Measurements from ENCODE around the gene THTPA.

The THTPA gene

DNA sequence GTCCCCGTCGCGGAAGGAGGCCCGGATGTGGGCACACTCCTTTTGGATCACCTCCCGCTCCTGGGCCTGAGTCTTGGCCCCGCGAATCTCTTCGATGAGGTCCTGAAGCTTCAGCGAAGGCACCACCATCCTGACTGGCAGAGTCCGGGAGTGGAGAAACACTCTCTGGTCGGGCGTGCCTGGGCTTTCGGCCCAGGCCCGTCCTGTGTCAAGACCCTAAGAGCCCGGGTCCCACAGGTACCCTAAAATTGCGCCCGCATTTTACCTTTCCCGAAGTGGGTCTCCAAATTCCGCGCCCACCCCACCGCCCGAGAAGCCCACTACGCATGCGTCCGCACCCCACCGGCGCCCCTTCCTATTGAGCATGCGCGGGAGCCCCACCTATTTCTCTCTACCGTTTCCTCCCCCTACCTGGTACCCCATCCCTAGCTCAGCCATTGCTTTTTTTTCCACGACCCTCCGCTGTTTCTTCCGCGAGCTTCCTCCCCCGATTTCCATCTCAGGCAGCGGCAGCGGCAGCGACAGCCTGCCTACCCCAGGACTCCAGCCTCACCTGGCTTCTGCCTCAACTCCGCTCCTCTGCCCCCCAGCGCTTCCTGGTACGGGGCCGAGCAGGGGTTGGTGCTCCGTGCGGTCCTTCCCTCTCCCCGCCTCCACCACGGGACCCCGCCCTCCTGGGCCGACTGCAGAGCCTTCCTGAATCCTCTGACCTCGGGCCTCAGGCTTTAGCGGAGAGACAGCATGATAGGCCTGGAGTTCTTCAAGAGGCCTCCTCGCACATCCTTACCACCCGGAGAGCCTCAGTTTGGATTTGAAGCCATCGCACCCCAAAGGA is 11.3 kb downstream of the THTPA start, which contains the start of gene AP1G2:
TSS of gene AP1G2 (minus strand) at position 606 of the 835 bp plus-strand sequence. CDS start at position 129, 477 bp downstream.
- DNase-seq (ENCODE audit: low read depth), result no peak

DNA sequence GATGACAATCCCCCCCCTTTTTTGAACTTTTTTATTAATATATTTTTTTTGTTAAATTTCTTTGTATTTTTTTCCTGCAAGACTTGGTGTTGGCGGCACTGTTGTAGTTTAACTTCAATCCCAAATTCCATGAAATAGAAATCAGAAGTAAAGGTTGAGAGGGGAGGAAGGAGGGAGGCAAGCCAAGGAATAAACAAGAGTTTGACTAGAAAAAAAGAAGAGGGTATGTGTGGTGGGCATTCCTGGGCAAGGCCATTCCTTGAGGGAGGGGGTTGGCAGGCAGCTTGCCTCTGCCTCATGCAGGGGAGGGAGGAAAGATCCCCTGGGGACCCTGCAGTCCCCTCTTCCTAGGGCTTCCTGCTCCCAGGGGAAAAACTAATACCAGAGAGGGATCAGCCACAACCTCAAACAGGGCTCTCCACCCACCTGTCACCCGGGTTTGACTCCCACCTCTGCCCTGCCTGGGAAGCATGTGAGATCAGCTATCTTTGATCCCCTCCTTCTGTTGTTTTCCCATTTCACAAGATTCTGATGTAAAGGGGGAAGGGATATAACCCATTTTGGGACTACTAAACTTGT is 12.0 kb downstream of the THTPA start:
- DNase-seq (ENCODE audit: low read depth), result no peak

DNA sequence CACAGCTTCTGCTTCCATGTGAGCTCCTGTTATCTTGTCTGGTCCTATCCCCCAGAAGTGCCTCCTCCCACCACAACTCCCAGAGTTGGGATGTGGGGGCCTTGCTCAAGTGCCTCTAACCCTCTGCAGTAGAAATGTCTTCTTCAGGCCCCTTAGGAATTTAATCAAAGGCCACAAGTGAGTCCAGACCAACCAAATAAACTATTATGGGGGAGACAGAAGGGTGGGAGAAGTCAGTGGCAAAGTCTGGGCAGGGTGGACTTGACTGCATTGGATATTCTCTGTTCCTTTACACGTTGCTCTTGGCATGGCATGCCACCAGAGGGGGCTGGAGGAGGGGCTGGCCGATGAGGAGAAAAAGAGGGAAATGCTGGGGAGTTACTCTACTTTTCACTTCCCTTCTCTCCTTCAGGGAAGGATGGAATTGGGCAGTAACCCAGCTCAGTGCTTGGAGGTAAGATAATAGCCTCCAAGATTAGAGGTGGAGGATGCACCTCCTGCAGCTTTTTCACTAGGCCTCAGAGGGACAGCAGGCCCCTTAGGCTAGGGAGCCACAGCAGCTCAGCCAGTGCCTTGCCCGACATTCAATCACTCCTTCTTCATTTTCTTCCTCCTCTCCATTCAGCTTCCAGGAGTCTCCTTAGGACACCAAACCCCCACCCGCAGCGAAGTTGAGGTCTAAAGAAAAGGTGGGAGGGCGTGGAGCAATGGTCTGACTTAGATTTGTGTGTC is 12.7 kb downstream of the THTPA start:
- DNase-seq (ENCODE audit: low read depth), result no peak

DNA sequence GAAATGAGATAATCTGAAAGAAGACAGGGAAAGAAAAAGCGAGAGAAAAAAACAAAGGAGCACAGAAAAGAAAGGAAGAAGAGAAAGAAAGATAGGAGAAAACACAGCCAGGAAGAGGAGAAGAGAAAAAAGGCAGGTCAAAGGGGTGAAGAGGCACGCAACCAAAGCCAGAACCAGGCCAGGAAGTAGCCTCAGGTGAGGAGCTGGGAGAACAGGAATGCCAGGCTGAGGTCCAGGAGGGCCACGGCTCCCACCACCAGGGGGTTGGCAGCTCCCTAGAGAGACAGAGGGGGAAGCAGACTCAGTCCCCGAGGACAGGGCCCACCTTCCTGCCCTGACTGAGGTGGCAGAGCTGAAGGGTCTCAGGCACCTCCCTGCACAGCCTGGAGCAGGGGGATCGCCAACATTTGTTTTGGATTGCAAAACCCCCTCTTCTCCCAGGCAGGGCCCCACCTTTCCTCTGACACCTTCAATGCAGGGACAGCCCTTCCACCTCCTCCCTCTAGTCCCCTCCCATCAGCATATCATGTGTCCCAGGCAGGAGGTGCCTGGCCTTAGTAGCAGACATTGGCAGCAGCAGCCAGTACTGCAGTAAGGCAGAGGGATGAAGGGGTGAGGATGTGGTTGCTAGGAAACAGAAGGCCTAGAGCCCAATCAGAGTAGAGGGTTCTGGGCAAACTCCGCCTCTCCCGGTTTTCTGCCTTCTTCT is 13.5 kb downstream of the THTPA start:
- no peak for DNase-seq (ENCODE audit: low read depth)

DNA sequence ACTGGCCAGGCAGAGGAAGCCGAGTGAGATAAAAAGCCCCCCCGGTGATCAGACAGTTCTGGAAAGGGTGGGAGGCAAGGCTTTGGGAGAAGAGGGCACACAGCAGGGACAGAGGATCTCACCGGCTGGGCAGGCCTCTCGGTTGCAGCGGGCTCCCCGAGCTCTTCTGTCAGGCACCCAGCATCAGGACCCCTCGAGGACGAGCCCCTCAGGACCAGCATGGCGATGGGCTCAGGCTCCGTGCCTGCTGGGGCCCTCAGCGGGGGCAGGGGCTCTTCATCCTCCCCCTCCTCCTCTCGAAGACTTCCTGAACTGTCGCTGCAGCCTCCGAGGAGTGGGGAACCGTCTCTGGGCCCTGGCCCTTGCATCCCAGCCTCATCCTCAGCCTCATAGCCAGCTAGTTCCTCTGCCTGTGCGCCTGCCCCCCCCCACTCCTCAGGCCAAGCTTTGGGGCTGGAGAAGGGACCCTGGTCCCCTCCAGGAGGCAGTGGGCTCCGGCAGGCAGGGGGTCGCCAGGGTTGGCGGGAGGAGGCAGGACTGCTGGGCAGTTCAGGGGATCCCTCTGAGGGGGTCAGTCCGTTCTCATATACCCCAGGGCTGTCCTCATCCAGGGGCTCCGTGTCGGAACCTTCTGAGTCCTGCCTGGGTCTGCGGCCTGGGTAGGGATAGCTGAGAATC is 14.9 kb downstream of the THTPA start:
- no peak for DNase-seq (ENCODE audit: low read depth)

DNA sequence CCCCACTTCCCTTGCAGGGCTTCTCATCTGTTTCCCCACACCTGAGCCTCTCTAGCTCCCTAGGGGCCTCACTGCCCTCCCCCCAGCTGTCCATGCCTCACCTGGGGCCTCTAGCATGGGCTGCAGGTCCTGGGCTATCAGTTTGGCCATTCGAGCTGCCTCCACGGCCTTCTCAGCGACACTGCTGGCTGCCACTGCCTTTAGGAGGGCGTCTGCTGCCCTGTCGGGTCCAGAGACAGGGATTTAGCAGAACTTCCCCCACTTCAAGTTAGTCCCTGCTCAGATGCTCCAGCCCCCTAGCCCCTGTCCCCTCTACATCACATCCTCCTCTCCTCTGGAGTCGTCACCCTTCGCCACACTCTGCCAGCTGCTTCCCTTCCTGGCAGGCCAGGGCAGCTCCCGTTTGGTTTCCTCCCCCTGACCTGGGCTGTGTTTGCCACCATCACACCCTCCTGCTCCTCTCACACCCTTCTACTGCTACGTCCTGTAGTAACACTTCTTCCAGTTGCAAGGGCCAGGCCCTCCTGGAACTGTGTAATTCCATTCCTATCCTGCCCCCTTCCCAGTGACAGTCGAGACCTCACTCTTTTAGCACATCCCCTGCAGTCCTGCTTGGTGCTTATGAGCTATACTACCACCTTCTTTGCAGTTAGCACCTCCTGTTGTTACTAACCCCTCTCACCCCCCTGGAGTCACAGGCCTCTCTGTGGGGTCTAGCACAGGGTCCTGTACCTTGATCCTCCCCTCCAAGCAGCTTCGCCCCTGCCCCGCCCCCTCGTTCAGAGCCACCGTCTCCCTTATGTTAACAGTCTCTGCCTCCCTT is 15.8 kb downstream of the THTPA start:
- DNase-seq (ENCODE audit: low read depth), result no peak

DNA sequence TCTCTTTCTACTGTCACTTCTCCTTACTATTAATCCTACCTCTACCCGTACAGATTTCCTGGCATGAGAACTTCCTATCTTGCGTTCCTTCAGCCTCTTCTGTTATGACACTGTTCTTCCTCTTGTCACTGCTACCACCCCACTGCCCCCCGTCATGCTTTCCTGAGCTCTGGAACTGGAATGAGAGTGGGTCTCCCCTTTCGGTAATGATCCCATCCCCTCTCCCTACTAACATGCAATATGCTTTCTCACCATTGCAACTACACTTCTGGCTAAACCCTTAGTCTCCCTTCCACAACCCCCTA is 16.4 kb downstream of the THTPA start:
- DNase-seq (ENCODE audit: low read depth), result no peak

DNA sequence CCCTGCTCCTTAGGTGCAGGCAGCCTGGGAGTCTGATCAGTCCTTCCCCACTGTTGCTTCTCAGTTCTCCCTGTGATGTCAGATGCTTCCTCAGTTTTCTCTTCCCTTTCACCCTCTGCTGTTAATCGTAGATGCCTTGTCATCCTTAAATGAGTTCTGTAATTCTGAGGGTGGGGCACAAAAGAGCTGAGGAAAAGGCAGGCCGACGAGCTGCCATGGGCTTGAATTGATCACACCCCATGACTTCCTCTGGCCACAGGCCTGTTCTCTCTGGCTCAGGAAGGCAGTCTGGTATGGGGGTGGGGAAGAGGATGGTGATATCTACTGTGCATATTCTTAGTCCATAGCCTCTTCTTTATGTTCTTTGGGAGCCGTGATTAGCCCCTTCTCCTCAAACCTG is 16.8 kb downstream of the THTPA start:
- DNase-seq (ENCODE audit: low read depth), result no peak

DNA sequence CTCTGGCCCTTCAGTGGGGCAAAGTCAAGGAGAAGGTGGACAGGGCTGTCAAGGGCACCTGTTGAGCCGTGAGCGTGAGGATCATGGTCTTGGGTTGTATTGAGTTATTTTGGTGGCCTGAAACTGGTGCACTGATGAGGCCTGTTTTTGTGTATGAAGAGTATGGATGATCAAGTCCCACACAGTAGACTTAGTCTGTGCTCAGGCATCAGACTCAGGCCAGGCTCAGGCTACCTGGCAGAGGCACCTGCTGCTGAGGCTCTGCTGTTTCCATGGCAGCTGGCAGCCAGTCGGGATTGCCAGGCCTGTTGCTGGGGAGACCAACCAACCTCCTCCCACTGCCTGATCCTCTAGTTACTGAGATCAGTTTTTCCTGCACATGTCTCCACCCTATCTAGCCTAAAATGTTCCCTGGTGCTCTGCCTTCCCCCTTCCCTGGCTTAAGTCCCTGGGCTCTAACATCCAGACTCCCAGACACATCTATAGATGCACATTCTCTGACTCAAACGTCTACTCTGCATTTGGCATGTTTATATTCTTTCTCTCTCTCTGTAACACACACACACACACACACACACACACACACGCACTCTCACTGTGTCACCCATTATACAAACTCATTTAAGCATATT is 17.4 kb downstream of the THTPA start:
- DNase-seq (ENCODE audit: low read depth), result no peak

DNA sequence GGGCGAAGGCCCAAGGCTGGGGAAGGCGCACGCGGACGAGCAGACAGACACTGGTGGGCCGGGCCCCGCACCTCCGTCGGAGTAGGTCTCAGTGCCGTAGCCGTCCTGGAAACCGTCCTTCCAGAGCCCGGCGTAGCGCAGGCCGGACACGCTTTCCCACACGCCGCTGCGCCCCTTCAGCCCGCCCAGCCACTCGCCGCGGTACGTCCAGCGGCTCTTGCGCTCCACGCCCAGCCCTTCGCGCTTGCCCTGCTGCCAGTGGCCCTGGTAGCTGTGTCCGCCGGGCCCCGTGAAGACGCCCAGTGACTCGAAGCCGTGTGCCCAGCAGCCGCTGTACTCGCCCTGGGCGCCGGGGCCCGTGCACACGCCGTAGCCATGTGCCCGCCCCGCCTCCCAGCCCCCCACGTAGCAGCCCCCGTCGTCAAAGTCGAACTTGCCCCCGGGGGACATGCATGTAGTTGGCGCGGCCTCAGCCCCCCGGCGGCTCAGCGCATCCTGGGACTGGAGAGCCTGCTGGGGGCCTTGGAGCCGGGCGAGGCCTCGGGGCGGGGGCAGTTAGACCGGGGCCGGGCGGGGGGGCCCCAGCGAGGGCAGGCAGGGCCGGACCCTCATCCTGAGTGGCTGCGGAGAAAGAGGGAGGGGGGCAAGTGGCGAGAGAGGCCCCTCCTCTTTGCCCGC is 21.1 kb downstream of the THTPA start:
- DNase-seq (ENCODE audit: low read depth), result no peak

DNA sequence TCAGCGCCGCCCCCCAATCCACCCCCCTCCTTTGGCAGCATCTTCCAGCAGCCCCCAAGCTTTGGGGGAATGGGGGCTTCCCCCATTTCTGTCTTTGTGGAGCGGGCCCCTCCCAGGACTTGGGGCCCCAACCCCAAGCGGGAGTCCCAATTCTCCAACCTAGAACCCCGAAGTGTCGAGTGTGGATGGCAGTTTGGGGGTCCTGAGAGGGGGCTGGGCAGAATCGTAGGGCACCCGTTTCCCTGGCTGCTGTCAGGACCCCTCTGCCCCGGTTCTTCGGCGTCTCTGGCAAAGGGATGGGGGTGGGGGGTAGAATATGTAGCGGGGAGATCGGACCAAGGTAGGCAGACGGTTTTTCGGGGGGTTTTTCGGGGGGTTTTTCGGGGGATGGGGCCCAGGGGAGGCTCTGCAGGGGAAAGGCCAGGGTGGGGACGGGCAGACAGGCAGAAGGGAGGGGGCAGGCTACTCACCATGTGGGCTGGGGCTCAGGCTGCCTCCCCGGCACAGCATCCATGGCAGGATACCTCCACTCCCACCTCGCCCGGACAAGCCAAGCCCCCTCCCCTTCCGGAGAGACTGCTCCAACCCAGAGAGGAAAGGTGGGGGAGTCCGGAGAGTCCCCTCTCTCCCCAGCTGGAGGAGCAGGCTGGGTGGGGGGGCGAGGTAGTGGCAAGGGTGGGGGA is 21.8 kb downstream of the THTPA start:
- DNase-seq (ENCODE audit: low read depth), result no peak

DNA sequence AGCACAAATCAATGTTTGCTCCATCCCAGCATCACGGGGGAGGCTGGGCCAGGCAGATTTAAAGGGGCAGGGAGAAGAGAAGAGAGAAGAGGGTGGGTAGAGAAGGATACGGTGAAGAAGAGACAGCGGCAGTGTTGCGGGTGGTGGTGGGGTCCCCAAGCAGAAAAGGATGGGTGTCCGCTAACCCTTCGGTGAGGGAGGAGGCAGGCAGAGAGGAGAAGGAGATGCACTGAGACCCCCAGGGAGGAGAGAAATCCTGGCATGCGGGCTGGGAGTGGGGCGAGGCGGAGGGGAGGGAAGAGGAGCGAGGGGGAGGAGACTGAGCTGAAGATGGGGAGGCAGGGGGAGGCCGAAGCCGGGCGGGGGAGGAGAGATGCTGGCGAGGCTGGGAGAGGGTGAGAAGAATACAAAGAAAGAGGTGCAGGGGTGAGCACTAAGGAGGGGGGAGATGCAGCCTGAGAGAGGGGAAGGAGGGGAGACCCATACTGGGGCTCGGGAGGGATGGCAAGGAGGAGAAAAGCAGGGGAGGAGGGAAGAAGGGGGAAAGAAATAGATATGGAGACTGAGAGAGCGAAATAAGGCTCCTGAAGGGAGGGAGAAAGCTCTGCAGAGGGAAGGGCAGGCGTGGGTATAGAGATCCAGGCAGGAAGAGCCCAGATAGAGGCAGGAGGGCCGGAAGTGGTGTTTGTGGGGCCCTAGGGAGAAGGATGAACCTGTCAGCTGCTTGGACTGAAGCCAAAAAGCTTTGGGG is 22.7 kb downstream of the THTPA start, which contains the start of gene JPH4:
TSS of gene JPH4 (minus strand) at position 231 of the 751 bp plus-strand sequence. CDS start 1,337 bp downstream, outside the sequence.
- no peak for DNase-seq (ENCODE audit: low read depth)

DNA sequence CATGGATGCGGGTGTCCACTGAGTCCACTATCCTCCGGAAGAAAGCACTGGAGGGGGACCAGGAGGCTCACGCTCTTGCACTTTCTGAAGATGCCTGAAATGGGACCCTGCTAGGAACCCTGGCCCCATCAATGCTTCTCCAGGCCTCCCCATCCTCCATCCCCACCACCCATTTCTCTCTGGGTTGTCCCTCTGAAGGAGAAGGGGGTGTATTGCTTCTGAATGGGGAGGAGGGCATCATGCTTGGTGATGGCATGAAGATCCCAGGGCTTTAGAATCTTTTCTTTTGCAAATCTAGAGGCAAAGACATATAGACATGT is 23.2 kb downstream of the THTPA start:
- DNase-seq (ENCODE audit: low read depth), result no peak

DNA sequence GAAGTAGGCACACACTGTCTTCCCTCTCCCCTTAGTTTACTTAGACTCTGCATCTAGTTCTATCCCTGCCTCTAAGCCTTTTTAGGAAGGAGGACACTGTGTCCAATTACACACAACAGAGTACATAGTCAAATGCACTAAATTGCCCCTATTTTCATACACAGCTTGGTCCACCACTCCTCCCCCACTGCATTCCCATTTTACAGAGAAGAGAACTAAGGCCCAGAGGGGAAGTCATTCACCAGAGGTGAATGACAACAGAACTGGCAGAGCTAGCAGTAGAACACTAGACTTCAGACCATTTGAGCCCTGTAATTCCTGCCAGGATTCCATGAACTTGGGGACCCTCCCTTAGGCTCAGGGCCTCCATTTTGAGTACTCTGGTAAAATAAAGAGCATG is 23.7 kb downstream of the THTPA start:
- no peak for DNase-seq (ENCODE audit: low read depth)

DNA sequence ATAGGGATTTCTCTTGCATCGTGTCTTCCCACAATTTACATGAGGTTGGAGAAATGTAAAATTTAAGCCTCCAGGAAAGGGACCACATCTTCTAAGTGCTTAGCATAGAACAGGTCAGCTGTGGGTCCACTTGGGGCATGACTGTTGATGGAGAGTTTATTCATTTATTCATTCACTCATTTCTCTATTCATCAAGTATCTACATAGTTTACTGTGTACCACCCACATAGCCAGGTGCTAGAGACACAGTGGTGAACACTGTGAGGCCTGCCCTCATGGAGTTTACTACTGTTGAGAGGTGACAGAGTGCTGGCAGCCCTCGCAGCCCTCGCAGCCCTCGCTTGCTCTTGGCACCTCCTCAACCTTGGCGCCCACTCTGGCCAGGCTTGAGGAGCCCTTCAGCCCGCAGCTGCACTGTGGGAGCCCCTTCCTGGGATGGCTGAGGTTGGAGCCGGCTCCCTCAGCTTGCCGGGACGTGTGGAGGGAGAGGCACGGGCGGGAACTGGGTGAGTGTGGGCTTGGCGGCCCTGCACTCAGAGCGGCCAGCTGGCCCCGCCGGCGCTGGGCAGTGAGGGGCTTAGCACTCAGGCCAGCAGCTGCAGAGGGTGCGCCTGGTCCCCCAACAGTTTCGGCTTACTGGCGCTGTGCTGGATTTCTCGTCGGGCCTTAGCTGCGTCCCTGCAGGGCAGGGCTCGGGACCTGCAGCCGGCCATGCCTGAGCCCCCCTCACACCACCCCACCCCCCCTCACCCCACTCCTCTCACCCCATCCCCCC is 24.3 kb downstream of the THTPA start:
- no peak for DNase-seq (ENCODE audit: low read depth)

DNA sequence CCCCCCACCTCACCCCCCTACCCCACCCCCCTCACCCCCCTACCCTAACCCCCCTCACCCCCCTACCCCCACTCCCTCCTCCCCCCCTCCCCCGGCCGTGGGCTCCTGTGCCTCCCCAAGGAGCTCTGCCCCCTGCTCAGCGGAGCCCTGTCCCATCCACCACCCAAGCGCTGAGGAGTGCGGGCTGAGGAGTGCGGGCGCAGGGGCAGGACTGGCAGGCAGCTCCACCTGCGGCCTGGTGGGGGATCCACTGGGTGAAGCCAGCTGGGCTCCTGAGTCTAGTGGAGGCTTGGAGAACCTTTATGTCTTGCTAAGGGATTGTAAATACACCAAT is 24.8 kb downstream of the THTPA start:
- no peak for DNase-seq (ENCODE audit: low read depth)

DNA sequence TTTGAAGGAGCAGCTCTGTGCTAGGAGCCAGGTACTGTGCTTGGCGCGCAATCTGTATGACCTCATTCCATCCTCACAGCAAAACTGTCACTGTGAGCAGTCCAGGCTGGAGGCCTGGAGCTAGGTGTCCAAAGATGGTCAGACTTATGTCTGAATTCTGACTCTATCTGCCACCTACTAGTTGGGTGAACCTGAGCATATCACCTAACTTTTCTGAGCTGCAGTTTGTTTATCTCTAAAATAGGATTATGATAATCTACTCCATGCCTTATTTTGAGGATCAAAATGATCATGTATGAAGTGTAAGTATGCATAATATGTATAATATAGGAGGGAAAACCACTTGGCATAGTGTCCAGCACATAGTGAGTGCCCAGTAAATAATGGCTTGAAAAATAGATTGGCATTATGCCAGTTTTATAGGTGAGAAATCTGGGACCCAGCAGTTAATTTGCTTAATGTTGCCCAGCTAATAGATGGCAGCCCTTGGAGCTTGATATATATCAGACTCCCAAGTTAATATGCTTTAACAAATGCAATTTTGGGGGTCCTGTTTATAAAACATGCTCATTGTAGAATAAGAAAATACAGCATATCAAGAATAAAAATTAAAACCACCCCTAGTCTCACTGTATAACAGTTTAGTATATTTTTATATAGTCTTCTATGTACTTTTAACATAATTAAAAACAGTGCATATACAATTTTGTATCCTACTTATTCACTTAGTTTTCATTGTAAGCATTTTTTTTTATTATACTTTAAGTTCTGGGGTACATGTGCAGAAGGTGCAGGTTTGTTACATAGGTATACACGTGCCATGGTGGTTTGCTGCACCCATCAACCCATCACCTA is 27.1 kb downstream of the THTPA start:
- no peak for DNase-seq (ENCODE audit: low read depth)

Data from stromal cell of bone marrow (primary cell).